ENCODE data around the gene INTS15.
"Not testable (repeated sequence)": the region's sequence is repeated elsewhere in the genome, so short reads cannot be mapped to it uniquely, and the experiment has no call there.

INTS15 gene

DNA sequence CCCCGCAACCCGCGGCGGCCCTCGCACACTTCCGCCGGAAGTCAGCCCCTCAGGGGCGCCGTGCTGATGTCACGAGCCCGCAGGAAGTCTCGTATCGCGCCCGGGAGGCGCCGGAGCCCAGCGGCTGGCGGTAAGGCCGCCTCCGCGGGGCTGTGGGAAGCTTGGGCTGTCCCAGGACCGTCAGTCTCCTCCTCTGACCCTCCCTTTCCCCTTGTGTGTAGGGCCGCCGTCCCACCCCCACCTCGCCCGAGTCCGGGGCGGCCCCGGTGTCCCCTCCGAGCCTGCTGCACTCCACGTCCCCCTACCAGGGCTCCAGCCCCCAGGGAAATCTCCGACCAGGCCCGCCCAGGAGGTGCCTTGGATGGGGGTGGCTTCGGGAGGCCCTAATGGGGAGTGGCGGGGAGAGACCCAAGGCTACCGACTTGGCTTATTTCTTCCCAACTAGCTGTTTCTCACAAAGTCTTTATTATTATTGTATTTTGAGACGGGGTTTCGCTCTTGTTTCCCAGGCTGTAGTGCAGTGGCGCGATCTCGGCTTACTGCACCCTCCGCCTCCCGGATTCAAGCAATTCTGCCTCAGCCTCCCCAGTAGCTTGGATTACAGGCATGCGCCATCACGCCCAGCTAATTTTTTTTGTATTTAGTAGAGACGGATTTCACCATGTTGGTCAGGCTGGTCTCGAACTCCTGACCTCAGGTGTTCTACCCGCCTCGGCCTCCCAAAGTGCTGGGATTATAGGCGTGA is 12.3 kb upstream of the INTS15 start, which contains the start of gene ZDHHC4:
TSS of gene ZDHHC4 (plus strand) at position 86 of the 745 bp plus-strand sequence. CDS start 3,108 bp downstream, outside the sequence.
- DNase-seq (ENCODE audit: low read depth, low spot score), result peak; percentile 89
- H3K4me3 ChIP-seq (ENCODE audit: low read depth, low read length), result peak within 1 kb of the TSS; percentile 78
- TF ChIP-seq, protein P1, sequence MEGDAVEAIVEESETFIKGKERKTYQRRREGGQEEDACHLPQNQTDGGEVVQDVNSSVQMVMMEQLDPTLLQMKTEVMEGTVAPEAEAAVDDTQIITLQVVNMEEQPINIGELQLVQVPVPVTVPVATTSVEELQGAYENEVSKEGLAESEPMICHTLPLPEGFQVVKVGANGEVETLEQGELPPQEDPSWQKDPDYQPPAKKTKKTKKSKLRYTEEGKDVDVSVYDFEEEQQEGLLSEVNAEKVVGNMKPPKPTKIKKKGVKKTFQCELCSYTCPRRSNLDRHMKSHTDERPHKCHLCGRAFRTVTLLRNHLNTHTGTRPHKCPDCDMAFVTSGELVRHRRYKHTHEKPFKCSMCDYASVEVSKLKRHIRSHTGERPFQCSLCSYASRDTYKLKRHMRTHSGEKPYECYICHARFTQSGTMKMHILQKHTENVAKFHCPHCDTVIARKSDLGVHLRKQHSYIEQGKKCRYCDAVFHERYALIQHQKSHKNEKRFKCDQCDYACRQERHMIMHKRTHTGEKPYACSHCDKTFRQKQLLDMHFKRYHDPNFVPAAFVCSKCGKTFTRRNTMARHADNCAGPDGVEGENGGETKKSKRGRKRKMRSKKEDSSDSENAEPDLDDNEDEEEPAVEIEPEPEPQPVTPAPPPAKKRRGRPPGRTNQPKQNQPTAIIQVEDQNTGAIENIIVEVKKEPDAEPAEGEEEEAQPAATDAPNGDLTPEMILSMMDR (IDR thresholded peaks at IDR 0.05; ENCODE audit: low read depth, low read length), result no peak
- in situ Hi-C loops (cut with HindIII; ENCODE audit: low sequenced_read_pairs), result no loop called here

DNA sequence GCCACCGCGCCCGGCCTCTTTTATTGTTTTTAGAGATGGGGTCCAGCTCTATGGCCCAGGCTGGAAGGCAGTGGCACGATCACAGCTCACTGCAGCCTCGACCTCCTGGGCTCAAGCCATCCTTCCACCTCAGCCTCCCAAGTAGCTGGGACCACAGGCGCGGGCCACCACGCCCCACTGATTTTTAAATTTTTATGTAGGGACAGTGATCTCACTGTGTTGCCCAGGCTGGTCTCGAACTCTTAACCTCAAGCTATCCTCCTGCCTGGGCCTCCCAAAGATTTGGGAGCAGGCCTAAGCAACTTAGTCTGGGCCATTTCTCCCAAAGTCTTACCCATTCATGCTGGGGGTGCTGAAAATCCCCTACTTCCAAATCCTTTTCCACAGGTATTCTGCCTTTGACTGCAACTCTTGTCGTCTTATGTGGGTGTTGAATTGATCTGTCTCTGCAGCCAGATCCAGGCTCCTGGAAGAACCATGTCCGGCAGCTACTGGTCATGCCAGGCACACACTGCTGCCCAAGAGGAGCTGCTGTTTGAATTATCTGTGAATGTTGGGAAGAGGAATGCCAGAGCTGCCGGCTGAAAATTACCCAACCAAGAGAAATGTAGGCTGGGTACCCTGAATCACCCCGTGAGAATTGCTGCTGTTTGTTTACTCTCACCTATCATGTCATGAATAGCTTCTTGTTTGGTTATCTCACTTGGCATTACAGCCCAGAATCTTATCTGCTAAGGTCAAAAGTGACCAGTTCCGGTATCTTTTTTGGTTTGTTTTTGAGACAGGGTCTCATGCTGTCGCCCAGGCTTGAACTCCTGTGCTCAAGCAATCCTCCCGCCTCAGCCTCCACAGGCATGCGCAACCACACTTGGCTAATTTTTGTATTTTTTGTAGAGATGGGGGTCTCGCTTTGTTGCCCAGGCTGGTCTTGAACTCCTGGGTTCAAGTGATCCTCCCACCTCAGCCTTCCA is 11.4 kb upstream of the INTS15 start:
- in situ Hi-C loops (cut with HindIII; ENCODE audit: low sequenced_read_pairs), result no loop called here
- TF ChIP-seq, protein P1 (IDR thresholded peaks at IDR 0.05; ENCODE audit: low read depth, low read length), result no peak
- H3K4me3 ChIP-seq (ENCODE audit: low read depth, low read length), result peak overlapping the region; percentile 78

DNA sequence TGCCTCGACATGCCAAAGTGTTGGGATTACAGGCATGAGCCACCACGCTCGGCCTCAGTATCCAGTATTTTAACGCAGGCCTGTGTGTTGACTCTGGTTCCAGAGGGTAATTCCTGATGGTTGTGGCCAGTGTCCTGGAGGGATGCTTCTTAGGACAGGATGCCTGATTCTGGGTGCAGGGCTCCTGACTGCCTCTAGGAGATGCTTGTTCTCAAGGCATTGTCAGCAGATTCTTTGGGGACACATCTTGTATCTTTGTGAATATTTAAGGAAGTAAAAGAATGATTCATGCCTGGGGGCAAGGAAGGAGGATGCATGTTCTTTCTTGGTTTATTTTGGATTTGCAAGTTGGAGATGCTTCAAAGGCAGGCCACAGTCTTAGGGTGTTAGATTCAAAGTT is 10.4 kb upstream of the INTS15 start:
- TF ChIP-seq, protein P1 (IDR thresholded peaks at IDR 0.05; ENCODE audit: low read depth, low read length), result peak; percentile 26
- no peak overlapping the region for H3K4me3 ChIP-seq (ENCODE audit: low read depth, low read length)
- in situ Hi-C loops (cut with HindIII; ENCODE audit: low sequenced_read_pairs), result no loop called here
- no peak for DNase-seq (ENCODE audit: low read depth, low spot score)

More for the DNA sequence above, 11.4 kb upstream of the INTS15 start:
- DNase-seq (ENCODE audit: low read depth, low spot score), result no peak

DNA sequence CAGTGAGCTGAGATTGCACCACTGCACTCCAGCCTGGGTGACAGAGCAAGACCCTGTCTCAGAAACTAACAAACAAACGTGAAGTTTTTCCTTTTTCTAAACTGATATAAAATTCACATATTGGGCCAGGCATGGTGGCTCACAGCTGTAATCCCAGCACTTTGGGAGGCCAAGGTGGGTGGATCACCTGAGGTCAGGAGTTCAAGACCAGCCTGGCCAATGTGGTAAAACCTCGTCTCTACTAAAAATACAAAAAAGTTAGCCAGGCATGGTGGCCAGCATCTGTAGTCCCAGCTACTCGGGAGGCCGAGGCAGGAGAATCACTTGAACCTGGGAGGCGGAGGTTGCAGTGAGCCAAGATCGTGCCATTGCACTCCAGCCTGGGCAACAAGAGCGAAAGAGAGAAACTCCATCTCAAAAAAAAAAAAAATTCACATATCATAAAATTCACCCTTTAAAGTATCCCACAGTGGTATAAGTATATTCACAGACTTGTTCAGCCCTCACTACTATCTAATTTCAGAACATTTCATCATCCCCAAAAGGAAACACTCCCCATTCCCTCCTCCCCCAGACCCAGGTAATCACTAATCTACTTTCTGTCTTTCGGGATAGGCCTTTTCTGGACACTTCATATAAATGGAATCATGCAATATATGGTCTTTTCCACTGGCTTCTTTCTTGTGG is 3.9 kb upstream of the INTS15 start:
- in situ Hi-C loops (cut with HindIII; ENCODE audit: low sequenced_read_pairs); DNase-seq (ENCODE audit: low read depth, low spot score); H3K4me3 ChIP-seq (ENCODE audit: low read depth, low read length): not testable (repeated sequence)

DNA sequence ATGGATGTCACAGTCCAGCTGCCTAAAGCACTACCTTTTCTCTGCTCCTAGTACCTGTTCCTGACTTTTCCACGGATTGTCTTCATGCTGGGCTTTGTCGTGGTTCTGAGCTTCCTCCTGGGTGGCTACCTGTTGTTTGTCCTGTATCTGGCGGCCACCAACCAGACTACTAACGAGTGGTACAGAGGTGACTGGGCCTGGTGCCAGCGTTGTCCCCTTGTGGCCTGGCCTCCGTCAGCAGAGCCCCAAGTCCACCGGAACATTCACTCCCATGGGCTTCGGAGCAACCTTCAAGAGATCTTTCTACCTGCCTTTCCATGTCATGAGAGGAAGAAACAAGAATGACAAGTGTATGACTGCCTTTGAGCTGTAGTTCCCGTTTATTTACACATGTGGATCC is 1.3 kb upstream of the INTS15 start:
- in situ Hi-C loops (cut with HindIII; ENCODE audit: low sequenced_read_pairs), result no loop called here
- no peak for DNase-seq (ENCODE audit: low read depth, low spot score)

DNA sequence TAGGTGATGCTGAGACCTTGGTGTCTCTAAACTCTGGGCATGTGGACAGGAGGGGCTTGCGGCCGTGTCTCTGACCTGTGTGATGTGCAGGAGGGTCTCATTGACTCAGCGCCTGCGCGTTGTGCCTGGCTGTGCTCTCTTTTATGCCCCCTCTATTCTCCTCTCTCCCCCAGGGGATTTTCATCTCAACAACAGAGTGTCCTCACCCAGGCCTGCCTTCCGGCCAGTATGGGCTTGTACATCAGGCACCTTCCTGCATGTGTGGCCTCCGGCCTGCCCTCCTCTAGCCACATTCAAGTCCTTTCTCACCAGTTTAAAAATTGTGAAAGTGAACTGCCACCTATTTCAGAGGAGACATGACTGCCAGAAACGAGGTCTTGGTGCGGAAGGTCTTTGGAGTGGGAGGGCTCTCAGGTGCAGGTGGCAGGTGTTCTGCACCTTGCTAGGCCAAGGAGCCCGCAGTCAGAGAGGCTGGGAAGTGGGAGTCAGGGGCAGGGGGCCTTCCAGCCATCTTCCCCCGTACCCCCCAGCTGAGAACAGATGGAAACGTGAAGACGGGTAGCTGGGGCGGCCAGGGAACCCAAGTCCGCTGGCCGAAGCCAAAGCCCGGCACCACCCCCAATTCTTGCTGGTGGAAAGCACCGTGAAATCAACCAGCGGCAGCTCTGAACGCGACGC is 531 bp upstream of the INTS15 start:
- peak overlapping the region; percentile 21 for H3K4me3 ChIP-seq (ENCODE audit: low read depth, low read length)
- no peak for DNase-seq (ENCODE audit: low read depth, low spot score)
- in situ Hi-C loops (cut with HindIII; ENCODE audit: low sequenced_read_pairs), result no loop called here
- TF ChIP-seq, protein P1 (IDR thresholded peaks at IDR 0.05; ENCODE audit: low read depth, low read length), result no peak

More for the DNA sequence above, 1.3 kb upstream of the INTS15 start:
- H3K4me3 ChIP-seq (ENCODE audit: low read depth, low read length), result no peak overlapping the region
- TF ChIP-seq, protein P1 (IDR thresholded peaks at IDR 0.05; ENCODE audit: low read depth, low read length), result no peak

All from astrocyte of the spinal cord (primary cell).